ENCODE measurements around the gene CDC25C.

CDC25C gene

GRCh38 chr5:138331449-138332368 is at the start of gene CDC25C:
Gene CDC25C (minus strand): TSS chr5:138331804. CDS start chr5:138331180, 624 bp downstream.
- DNase-seq, result peak; percentile 99 to 100

DNA sequence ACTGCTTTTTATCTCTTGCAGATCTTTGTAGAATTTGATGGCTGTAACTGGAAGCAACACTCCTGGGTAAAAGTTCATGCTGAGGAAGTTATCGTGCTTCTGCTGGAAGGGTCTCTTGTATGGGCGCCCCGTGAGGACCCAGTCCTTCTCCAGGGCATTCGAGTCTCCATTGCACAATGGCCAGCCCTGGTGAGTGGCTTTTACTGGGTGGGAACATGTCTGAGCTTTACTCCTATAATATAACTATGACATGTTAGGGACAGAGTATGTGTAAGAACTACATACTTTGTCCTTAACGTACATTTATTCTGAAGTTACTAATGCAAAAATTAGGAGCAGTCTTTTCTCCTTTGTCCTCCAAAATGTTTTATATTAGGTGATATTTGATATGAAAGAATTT is 41.0 kb upstream of the CDC25C start:
- no peak for DNase-seq

GRCh38 chr5:138372225-138372624 is 40.6 kb upstream of the CDC25C start:
- DNase-seq, result no peak

DNA sequence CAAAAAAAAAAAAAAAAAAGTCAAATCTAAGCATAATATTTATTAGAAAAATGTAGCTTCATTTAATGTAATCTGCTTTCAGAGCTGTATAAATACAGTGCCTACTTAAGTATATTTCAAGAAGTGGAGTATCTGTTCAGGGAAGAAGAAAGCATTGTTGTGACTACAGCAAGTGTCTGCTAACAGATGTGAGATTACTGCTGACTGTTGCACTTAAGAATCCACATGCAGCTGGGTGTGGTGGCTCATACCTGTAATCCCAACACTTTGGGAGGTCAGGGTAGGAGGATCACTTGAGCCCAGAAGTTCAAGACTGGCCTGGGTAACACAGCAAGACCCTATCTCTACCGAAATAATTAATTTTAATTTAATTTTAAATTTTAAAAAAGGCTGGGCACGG is 39.9 kb upstream of the CDC25C start:
- no peak for DNase-seq

- no peak for DNase-seq
Observed at GRCh38 chr5:138370537-138370936, 38.9 kb upstream of the CDC25C start.

- no peak for DNase-seq
Observed at GRCh38 chr5:138369706-138370105, 38.1 kb upstream of the CDC25C start.

- no peak for DNase-seq
Observed at GRCh38 chr5:138369261-138369660, 37.7 kb upstream of the CDC25C start.

- DNase-seq, result no peak
Observed at GRCh38 chr5:138366632-138367382, 35.2 kb upstream of the CDC25C start.

DNA sequence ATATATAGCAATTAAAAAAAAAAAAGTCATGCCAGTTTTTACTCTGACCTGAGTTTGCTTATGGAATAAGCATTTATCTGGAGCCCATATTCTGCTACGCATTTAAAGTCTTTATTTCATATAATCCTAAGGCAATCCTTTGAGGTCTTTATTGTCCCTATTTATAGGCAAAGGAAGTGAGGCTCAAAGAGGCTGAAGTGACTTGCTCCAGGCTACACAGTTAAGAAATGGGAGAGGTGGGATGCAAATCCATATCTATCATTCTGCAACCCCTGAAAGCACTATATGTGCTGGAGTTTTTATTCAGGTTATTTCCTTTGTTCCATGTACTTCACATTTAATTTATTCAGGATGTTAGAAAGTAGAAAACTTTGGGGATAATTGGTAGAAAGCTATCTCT is 33.0 kb upstream of the CDC25C start:
- DNase-seq, result no peak

- no peak for DNase-seq
Observed at GRCh38 chr5:138360941-138361452, 29.4 kb upstream of the CDC25C start.

- no peak for DNase-seq
Observed at GRCh38 chr5:138359621-138360020, 28.0 kb upstream of the CDC25C start.

GRCh38 chr5:138354926-138355378 is 23.3 kb upstream of the CDC25C start:
- no peak for DNase-seq

DNA sequence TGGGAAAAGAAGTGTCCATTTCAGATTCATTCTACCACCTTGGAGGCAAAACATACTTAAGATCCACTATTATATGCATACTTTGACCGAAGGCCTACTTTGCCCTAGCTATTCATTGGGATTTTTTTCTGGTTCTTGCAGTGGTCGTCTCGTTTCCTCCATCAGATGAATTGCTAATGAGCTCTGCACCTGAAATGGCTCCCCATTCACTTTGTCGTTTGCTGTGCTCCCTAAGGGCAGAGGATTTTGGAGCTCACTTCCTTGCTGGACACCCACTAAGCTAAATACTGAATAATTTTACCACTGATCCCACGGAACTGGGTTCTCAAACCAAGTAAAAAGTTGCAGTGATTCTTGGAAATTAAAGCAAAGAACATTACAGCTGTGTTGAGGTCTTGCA is 22.8 kb upstream of the CDC25C start:
- no peak for DNase-seq

GRCh38 chr5:138353560-138354080 is 22.0 kb upstream of the CDC25C start:
- no peak for DNase-seq

- DNase-seq, result peak in 1 of 2 experiments; percentile 32
Observed at GRCh38 chr5:138352722-138353559, 21.3 kb upstream of the CDC25C start.

GRCh38 chr5:138352071-138352721 is 20.6 kb upstream of the CDC25C start, which contains the start of gene KDM3B:
Gene KDM3B (plus strand): TSS chr5:138352685. CDS start chr5:138352796, 111 bp downstream.
- peak; percentile 60 to 72 for DNase-seq

- DNase-seq, result no peak
Observed at GRCh38 chr5:138351517-138351916, 19.9 kb upstream of the CDC25C start.

- no peak for DNase-seq
Observed at GRCh38 chr5:138351056-138351455, 19.5 kb upstream of the CDC25C start.

GRCh38 chr5:138350563-138350890 is 18.9 kb upstream of the CDC25C start:
- DNase-seq, result no peak

DNA sequence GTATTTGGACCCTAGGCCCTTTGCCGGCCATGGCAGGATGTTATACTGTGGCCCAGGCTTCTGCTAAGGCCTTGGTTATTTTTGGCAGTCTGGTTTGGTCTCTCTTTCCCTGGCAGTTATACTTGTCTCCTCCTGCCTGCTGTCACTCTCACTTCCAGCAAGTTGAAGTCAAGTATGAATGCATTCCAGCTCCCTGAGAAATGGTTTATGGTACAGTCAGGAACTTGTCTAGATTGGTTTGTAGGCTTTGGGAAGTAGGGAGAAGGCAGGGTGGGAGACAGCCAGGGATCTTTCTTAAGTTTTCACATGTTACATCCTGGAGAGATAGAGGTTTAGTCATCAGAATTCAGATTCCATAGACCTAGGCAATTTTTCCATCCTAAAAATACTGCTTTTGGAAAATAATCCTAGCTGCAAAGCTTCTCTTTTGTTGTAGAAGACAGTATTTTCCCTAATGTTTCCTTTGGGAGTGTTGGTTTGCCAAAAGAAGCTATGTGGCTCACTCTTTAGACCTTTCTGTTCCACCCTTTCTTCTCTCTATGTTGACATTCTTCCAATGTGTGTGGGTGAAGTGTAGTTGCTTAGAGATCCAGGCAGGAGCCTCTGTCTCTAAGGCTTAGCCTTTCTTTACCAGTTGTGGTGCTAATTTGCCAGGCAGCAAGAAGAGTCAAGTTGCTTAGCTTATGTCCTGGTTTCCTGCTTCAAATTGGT is 18.4 kb upstream of the CDC25C start:
- no peak for DNase-seq

DNA sequence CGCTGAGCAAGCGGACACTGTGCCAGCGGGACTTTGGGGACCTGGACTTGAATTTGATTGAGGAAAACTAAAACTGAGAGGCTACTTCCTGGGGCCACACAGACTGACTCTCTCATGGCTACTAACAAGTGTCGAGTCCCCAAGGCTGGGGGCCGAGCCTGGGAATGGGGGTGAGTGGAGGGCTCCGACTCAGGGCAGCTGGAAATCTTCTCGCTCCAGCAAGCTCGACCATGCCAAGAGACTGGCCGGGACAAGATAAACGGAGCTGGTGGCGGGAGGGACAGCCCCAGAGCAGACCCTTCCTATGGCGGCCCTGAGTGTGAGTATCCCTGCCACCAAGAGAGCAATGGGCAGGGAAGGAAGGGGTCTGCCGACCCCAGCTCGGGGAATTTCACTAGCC is 15.3 kb upstream of the CDC25C start:
- no peak for DNase-seq
